Urinary bladder (tissue), 4 donors: ENCODE results near the gene FAM114A2. TPM values are rescaled to one million over a fixed set of nuclear protein-coding genes. Genes with fewer than 3 reads are reported as not detected.

Experiments
- DNase-seq: peaks from one replicate; pipeline ENCODE4 v3.0.0-alpha.2; 2015; ENCODE audit errors: extremely low spot score
- H3K27ac ChIP-seq: one replicate; pipeline ENCODE4 v1.5.1; 2013; ENCODE audit warnings: low read depth, mild to moderate bottlenecking, moderate library complexity
- H3K36me3 ChIP-seq: one replicate; pipeline ENCODE4 v1.6.1; 2013; ENCODE audit warnings: mild to moderate bottlenecking, moderate library complexity; ENCODE audit not compliant: insufficient read depth
- H3K4me1 ChIP-seq: one replicate; pipeline ENCODE4 v1.6.1; 2013; ENCODE audit warnings: mild to moderate bottlenecking, moderate library complexity; ENCODE audit not compliant: insufficient read depth
- H3K4me3 ChIP-seq: one replicate; pipeline ENCODE4 v1.5.1; 2013; ENCODE audit warnings: low read depth, low read length
- WGBS: extraction: QIAGEN DNeasy Blood & Tissue Kit; methylation state at CpG from one replicate; pipeline ENCODE4 v1.1.7; 2013; 5-methylcytosine and 5-hydroxymethylcytosine counted together
- polyA plus RNA-seq: library from polyadenylated mRNA; stranded (reverse); fragments of 200-250 nt; gene quantifications from one replicate; pipeline ENCODE4 v1.2.3, GENCODE V29; 2013
- total RNA-seq: library from RNA; depleted of rRNA; stranded (reverse); fragments of >200 nt; gene quantifications from one replicate; pipeline ENCODE4 v1.2.3, GENCODE V29; 2014
- donor health status: healthy with polysubstance abuse.
- donor health status: healthy.

The FAM114A2 gene
- total and polyA plus RNA-seq, 2 donors: 14.8 to 65.1 TPM

- Histone ChIP-seq H3K27ac (no peak overlapping the region), H3K4me1 (no peaks in the 10 kb centered on the region), H3K36me3 (no peaks in the 10 kb centered on the region), H3K4me3 (no peak overlapping the region)
- DNase-seq: no peak
Measured at GRCh38 chr5:154063372-154063771, 24.7 kb upstream of the FAM114A2 start.

DNA sequence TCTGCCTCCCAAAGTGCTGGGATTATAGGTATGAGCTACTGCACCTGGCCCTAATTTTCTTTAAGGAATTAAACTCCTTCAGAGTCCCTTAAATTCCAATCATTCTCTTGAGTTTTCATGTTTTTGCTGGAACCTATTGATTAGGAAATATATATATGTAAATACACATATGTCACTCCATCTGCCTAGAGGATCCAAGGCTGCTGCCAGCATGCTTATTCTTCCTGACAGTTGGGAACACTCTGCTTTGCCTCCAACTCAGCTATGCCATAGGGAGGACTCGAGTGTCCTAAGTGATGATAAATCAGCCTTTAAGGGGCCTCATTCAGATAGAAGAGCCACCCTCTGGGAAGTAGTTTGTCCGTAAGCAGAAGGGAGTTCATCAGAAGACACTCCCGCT lies 21.9 kb upstream of the FAM114A2 start:
- DNase-seq: no peak
- H3K27ac ChIP-seq: no peak overlapping the region
- no peak overlapping the region for H3K4me3 ChIP-seq
- WGBS: 81% methylated on average over 3 of the region's 3 CpGs
- no peaks in the 10 kb centered on the region for H3K4me1 ChIP-seq
- no peaks in the 10 kb centered on the region for H3K36me3 ChIP-seq

DNA sequence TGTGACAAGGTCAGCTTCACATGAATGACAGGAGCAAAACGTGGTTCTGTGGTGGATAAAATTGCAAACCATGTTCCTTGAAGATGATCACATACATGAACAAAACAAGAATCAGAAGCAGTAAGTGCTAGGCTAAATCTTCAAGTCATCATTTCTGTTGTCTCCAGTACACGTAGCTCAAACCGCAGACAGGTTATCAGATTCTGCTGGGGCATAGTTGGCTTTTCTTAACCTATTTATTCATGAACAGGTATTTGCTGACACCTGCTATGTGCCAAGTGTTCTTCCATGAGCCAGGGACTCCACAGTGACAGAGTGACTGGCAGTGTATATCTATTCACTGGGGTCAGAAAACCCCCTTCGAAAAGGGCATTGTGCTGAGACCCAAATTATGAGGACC lies 20.9 kb upstream of the FAM114A2 start:
- no peak overlapping the region for H3K4me3 ChIP-seq
- 85% methylated on average over 4 of the region's 4 CpGs for WGBS
- H3K36me3 ChIP-seq: no peaks in the 10 kb centered on the region
- DNase-seq: no peak
- no peaks in the 10 kb centered on the region for H3K4me1 ChIP-seq
- H3K27ac ChIP-seq: no peak overlapping the region

GRCh38 chr5:154059039-154059430 lies 20.3 kb upstream of the FAM114A2 start:
- no peak overlapping the region for H3K4me3 ChIP-seq
- no peak for DNase-seq
- no peak overlapping the region for H3K27ac ChIP-seq
- 60% methylated on average over 6 of the region's 6 CpGs for WGBS
- H3K4me1 ChIP-seq: no peaks in the 10 kb centered on the region
- H3K36me3 ChIP-seq: no peaks in the 10 kb centered on the region

- no peak overlapping the region for H3K27ac ChIP-seq
- no peak for DNase-seq
- 60% methylated on average over 10 of the region's 10 CpGs for WGBS
Measured at GRCh38 chr5:154058055-154059038, 19.6 kb upstream of the FAM114A2 start.

GRCh38 chr5:154055201-154055600 lies 16.5 kb upstream of the FAM114A2 start:
- 81% methylated on average over 2 of the region's 2 CpGs for WGBS
- Histone ChIP-seq H3K27ac (no peak overlapping the region), H3K4me1 (no peaks in the 10 kb centered on the region), H3K4me3 (no peak overlapping the region), H3K36me3 (no peaks in the 10 kb centered on the region)
- DNase-seq: no peak

More at GRCh38 chr5:154058055-154059038, 19.6 kb upstream of the FAM114A2 start:
- no peak overlapping the region for H3K4me3 ChIP-seq
- H3K4me1 ChIP-seq: no peaks in the 10 kb centered on the region
- no peaks in the 10 kb centered on the region for H3K36me3 ChIP-seq

DNA sequence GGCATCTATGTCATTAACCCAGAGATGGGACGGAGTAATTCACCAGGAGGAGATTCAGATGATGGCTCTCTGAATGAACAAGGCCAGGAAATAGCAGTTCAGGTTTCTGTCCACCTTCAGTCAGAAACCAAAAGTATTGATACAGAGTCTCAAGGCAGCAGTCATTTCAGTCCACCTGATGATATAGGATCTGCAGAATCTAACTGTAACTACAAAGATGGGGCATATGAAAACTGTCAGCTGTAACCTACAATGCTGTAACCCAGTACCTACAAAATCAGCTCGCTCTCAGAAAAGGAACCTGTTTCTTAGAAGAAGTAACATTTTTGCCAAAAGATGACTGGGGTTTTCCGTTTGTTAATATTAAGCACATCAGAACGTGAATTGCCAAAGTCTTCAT lies 14.8 kb upstream of the FAM114A2 start:
- Histone ChIP-seq H3K4me1 (no peaks in the 10 kb centered on the region), H3K4me3 (no peak overlapping the region), H3K36me3 (no peaks in the 10 kb centered on the region), H3K27ac (no peak overlapping the region)
- 91% methylated on average over 4 of the region's 4 CpGs for WGBS
- DNase-seq: no peak

GRCh38 chr5:154049636-154050035 lies 10.9 kb upstream of the FAM114A2 start:
- no peaks in the 10 kb centered on the region for H3K36me3 ChIP-seq
- WGBS: 91% methylated on average over 5 of the region's 5 CpGs

GRCh38 chr5:154047324-154047723 lies 8.6 kb upstream of the FAM114A2 start:
- DNase-seq: no peak
- no peaks in the 10 kb centered on the region for H3K4me1 ChIP-seq
- 90% methylated on average over 3 of the region's 3 CpGs for WGBS
- H3K36me3 ChIP-seq: no peaks in the 10 kb centered on the region
- H3K4me3 ChIP-seq: no peak overlapping the region
- H3K27ac ChIP-seq: no peak overlapping the region

More at GRCh38 chr5:154049636-154050035, 10.9 kb upstream of the FAM114A2 start:
- DNase-seq: no peak
- Histone ChIP-seq H3K4me3 (no peak overlapping the region), H3K27ac (no peak overlapping the region), H3K4me1 (no peaks in the 10 kb centered on the region)

GRCh38 chr5:154046486-154046885 lies 7.8 kb upstream of the FAM114A2 start:
- WGBS: 84% methylated on average over 7 of the region's 7 CpGs
- no peak for DNase-seq
- Histone ChIP-seq H3K27ac (no peak overlapping the region), H3K36me3 (no peaks in the 10 kb centered on the region), H3K4me3 (no peak overlapping the region), H3K4me1 (no peaks in the 10 kb centered on the region)

- Histone ChIP-seq H3K4me3 (no peak overlapping the region), H3K27ac (no peak overlapping the region), H3K36me3 (peaks cover 2% of the 10 kb centered on the region), H3K4me1 (no peaks in the 10 kb centered on the region)
- DNase-seq: no peak
- 95% methylated on average over 2 of the region's 2 CpGs for WGBS
Measured at GRCh38 chr5:154044581-154044980, 5.9 kb upstream of the FAM114A2 start.

DNA sequence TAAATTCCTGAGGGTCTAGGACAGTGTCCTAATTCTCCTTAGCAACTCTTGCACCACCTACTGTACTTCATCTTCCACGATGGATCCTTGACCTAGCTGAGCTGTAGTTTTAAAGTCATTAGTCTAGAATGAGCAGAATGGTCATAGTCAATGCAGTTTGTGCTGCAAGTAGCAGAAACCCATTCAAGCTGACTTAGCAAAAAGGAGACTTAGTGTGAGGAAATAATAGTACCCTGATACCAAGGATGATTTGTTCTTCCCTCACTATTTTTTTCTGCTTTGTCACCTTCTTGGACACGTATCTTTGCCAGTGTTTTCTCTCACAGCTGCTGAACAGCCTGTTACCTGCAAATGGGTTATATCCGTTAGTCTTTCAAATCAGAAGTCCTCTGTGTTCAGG lies 5.4 kb upstream of the FAM114A2 start:
- Histone ChIP-seq H3K36me3 (peaks cover 2% of the 10 kb centered on the region), H3K4me1 (no peaks in the 10 kb centered on the region), H3K4me3 (no peak overlapping the region), H3K27ac (no peak overlapping the region)
- DNase-seq: no peak
- WGBS: 88% methylated on average over 3 of the region's 3 CpGs

GRCh38 chr5:154042766-154043165 lies 4.1 kb upstream of the FAM114A2 start:
- H3K4me1 ChIP-seq: no peaks in the 10 kb centered on the region
- H3K36me3 ChIP-seq: peaks cover 2% of the 10 kb centered on the region
- DNase-seq: no peak
- H3K27ac ChIP-seq: no peak overlapping the region
- WGBS: 46% methylated on average over 2 of the region's 2 CpGs
- H3K4me3 ChIP-seq: no peak overlapping the region

DNA sequence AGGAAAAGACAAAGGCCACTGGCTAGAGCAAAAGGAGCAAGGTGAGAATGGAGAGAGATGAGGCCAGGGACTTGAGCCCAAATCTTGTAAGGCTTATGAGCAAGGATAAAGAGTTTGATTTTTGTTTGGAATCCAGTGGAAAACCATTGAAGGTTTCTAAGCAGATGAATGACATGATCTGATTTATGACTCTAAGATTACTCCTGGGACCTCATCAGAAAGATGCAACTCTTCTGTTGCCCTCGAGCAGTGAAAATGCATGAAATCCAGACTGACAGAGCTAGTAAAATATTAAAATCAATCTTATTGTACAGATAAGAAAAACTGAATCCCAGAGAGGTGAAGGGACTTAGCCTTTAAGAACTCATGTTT lies 734 bp upstream of the FAM114A2 start:
- WGBS: 42% methylated on average over 1 of the region's 1 CpG
- no peak for DNase-seq
- H3K4me1 ChIP-seq: no peaks in the 10 kb centered on the region
- H3K27ac ChIP-seq: no peak overlapping the region
- peak overlapping the region; percentile 76 for H3K4me3 ChIP-seq
- peaks cover 2% of the 10 kb centered on the region for H3K36me3 ChIP-seq
